Fibroblast of lung (primary cell): ENCODE measurements around the gene PAK6. TPM values are rescaled to one million over a fixed set of nuclear protein-coding genes. Genes with fewer than 3 reads are reported as not detected.

Source experiments
- DNase-seq, 2 donors: peaks; one replicate each; pipeline versions ENCODE4 v3.0.0 to v3.0.0-alpha.2; 2010; ENCODE audit warnings: low read depth in 2 of 2
- H2AFZ ChIP-seq: 2 replicates; pipeline ENCODE4 v1.5.1; 2012; ENCODE audit warnings: low read length, control low read depth, inconsistent platforms
- H3K27ac ChIP-seq: 2 replicates; pipeline ENCODE4 v1.5.1; 2011; ENCODE audit warnings: low read length, control low read depth; ENCODE audit not compliant: insufficient read depth
- H3K27me3 ChIP-seq: 2 replicates; pipeline ENCODE4 v1.5.1; 2011; ENCODE audit warnings: mild to moderate bottlenecking, low read length; ENCODE audit not compliant: control insufficient read depth, insufficient read depth
- H3K36me3 ChIP-seq: 2 replicates; pipeline ENCODE4 v1.5.1; 2011; ENCODE audit warnings: low read length; ENCODE audit not compliant: control insufficient read depth, insufficient read depth
- H3K4me1 ChIP-seq: 2 replicates; pipeline ENCODE4 v1.5.1; 2011; ENCODE audit warnings: low read length; ENCODE audit not compliant: control insufficient read depth, insufficient read depth; ENCODE audit errors: extremely low read depth
- H3K4me2 ChIP-seq: 2 replicates; pipeline ENCODE4 v1.5.1; 2011; ENCODE audit warnings: low read length, control low read depth; ENCODE audit not compliant: insufficient read depth; ENCODE audit errors: extremely low read depth
- H3K4me3 ChIP-seq, 4 experiments: fragments of 200-600 bp in 1 of 4; sonication (generic) in 1 of 4; replicated peaks in 1 of 4; 2 replicates each; pipeline ENCODE4 v1.5.1; 2011 to 2016; ENCODE audit warnings: low read length in 4 of 4, low read depth in 3 of 4, mild to moderate bottlenecking in 3 of 4, control low read depth in 2 of 4, inconsistent platforms in 1 of 4, mixed read lengths in 1 of 4; ENCODE audit not compliant: insufficient read depth in 1 of 4; ENCODE audit errors: control extremely low read depth in 1 of 4
- H3K79me2 ChIP-seq: 2 replicates; pipeline ENCODE4 v1.5.1; 2012; ENCODE audit warnings: mild to moderate bottlenecking, low read length, inconsistent platforms; ENCODE audit not compliant: control insufficient read depth, insufficient read depth
- H3K9ac ChIP-seq: 2 replicates; pipeline ENCODE4 v1.5.1; 2011; ENCODE audit warnings: mild to moderate bottlenecking, low read length, control low read depth; ENCODE audit not compliant: insufficient read depth
- H3K9me3 ChIP-seq: 2 replicates; pipeline ENCODE4 v1.5.1; 2012; ENCODE audit warnings: low read depth, low read length; ENCODE audit not compliant: control insufficient read depth, insufficient read depth
- H4K20me1 ChIP-seq: 2 replicates; pipeline ENCODE4 v1.5.1; 2011; ENCODE audit warnings: low read length; ENCODE audit not compliant: control insufficient read depth, insufficient read depth; ENCODE audit errors: extremely low read depth
- EZH2 ChIP-seq: IDR thresholded peaks from 2 replicates; pipeline ENCODE4 v1.5.1; 2012; ENCODE audit warnings: low read length, control low read depth, mild to moderate bottlenecking; ENCODE audit errors: missing control alignments
- polyA plus RNA-seq, 2 donors: library from polyadenylated mRNA; depleted of rRNA in 1 of 2; stranded (reverse) in 1 of 2; unstranded in 1 of 2; fragments of >200 nt; gene quantifications; 2 replicates each; pipeline ENCODE4 v1.2.1, GENCODE V29; 2011 to 2012; ENCODE audit warnings: missing spikeins in 1 of 2
- total RNA-seq: library from RNA; depleted of rRNA; stranded (reverse); fragments of >200 nt; gene quantifications from 2 replicates; pipeline ENCODE4 v1.2.1, GENCODE V29; 2014
- TF ChIP-seq, protein P1 (sequence below), 2 donors: IDR thresholded peaks in 1 of 2; conservative IDR thresholded peaks in 1 of 2; 1 replicate in 1 of 2; 2 replicates in 1 of 2; pipeline ENCODE4 v1.5.1; 2011 to 2012; ENCODE audit warnings: low read length in 2 of 2, control low read depth in 1 of 2, inconsistent platforms in 1 of 2, low read depth in 1 of 2, mild to moderate bottlenecking in 1 of 2

Gene PAK6
- total and polyA plus RNA-seq, 2 donors (not counting 1 experiment from before 2014, with no cell fraction given) = 0.03 TPM; not detected in 1

DNA sequence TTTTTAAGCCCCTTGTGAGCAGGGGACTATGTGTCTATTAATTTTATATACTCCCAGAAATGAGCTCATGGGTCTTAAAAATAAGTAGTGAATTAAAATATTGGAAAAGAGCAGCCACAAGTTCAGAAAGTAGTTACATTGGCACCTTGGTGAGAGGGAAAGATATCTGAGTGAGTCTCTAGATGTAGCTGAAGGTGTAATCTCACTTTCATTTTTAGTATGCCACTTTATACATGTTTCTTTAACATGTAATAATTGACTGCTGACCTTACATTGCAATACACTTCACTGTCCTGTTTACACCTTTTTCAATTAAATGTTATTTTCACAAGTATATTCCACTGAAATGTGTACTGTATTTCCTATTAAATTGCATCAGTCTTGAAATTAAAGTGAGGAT, 12.1 kb upstream of the PAK6 start:
- H3K4me2 ChIP-seq = no peak overlapping the region
- H3K9ac ChIP-seq = no peak overlapping the region
- H3K36me3 ChIP-seq = no peaks in the 10 kb centered on the region
- TF ChIP-seq, protein P1, sequence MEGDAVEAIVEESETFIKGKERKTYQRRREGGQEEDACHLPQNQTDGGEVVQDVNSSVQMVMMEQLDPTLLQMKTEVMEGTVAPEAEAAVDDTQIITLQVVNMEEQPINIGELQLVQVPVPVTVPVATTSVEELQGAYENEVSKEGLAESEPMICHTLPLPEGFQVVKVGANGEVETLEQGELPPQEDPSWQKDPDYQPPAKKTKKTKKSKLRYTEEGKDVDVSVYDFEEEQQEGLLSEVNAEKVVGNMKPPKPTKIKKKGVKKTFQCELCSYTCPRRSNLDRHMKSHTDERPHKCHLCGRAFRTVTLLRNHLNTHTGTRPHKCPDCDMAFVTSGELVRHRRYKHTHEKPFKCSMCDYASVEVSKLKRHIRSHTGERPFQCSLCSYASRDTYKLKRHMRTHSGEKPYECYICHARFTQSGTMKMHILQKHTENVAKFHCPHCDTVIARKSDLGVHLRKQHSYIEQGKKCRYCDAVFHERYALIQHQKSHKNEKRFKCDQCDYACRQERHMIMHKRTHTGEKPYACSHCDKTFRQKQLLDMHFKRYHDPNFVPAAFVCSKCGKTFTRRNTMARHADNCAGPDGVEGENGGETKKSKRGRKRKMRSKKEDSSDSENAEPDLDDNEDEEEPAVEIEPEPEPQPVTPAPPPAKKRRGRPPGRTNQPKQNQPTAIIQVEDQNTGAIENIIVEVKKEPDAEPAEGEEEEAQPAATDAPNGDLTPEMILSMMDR (conservative IDR thresholded peaks at IDR 0.05 in 1 of 2, IDR thresholded peaks at IDR 0.05 in 1 of 2; ENCODE audit: low read depth in 1 of 2, low read length in 2 of 2) = no peak
- TF ChIP-seq EZH2 = no peak
- no peak for DNase-seq
- no peaks in the 10 kb centered on the region for H4K20me1 ChIP-seq
- H3K27ac ChIP-seq = no peak overlapping the region
- no peak overlapping the region for H3K4me3 ChIP-seq
- H3K27me3 ChIP-seq = no peaks in the 10 kb centered on the region
- no peaks in the 10 kb centered on the region for H3K4me1 ChIP-seq
- H3K9me3 ChIP-seq = no peaks in the 10 kb centered on the region
- no peaks in the 10 kb centered on the region for H3K79me2 ChIP-seq
- no peak overlapping the region for H2AFZ ChIP-seq

DNA sequence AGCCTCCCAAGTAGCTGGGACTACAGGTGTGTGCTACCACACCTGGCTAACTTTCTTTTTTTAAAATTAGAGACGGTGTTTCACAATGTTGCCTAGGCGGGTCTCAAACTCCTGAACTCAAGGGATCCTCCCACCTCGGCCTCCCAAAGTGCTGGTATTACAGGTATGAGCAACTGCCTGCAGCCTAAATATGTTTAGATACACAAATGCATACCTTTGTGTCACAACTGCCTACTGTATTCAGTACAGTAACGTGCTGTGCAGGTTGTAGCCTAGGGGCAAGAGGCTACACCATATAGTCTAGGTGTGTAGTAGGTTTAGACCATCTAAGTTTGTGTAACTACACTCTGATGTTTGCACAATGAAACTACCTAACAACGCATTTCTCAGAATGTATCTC, 9.5 kb upstream of the PAK6 start:
- H2AFZ ChIP-seq = no peak overlapping the region
- no peak overlapping the region for H3K27ac ChIP-seq
- H3K4me2 ChIP-seq = no peak overlapping the region

DNA sequence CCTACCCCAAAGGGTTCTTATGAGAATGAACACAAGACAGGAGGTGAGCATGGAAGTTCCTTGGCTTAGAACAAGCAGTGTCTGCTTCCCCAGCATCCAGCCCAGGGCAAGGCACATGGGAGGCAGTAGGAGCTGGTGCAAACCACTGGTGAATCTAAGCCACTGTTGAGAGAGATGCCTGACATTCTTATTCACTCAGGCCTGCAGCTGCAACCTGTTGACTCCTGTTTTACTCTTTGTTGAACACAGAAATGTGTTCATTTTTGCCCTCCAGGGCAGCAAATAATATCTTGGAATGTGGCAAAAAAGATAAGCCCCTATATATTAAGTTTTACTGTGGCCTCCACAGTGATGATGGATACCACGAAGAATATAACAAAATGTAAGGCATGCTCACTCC, 8.9 kb upstream of the PAK6 start:
- no peaks in the 10 kb centered on the region for H3K27me3 ChIP-seq
- H4K20me1 ChIP-seq = no peaks in the 10 kb centered on the region
- H3K36me3 ChIP-seq = no peaks in the 10 kb centered on the region
- H3K27ac ChIP-seq = no peak overlapping the region
- no peak for DNase-seq
- no peak overlapping the region for H3K4me3 ChIP-seq
- no peaks in the 10 kb centered on the region for H3K4me1 ChIP-seq
- H3K79me2 ChIP-seq = no peaks in the 10 kb centered on the region
- no peak overlapping the region for H3K4me2 ChIP-seq
- no peaks in the 10 kb centered on the region for H3K9me3 ChIP-seq
- no peak overlapping the region for H2AFZ ChIP-seq
- H3K9ac ChIP-seq = no peak overlapping the region
- TF ChIP-seq, protein P1 (conservative IDR thresholded peaks at IDR 0.05 in 1 of 2, IDR thresholded peaks at IDR 0.05 in 1 of 2; ENCODE audit: low read depth in 1 of 2, low read length in 2 of 2) = no peak
- no peak for TF ChIP-seq EZH2

More for the DNA sequence above, 9.5 kb upstream of the PAK6 start:
- Histone ChIP-seq H3K79me2 (no peaks in the 10 kb centered on the region), H3K9me3 (no peaks in the 10 kb centered on the region), H3K4me1 (no peaks in the 10 kb centered on the region), H3K9ac (no peak overlapping the region), H3K4me3 (no peak overlapping the region), H4K20me1 (no peaks in the 10 kb centered on the region), H3K27me3 (no peaks in the 10 kb centered on the region), H3K36me3 (no peaks in the 10 kb centered on the region)
- DNase-seq = no peak
- TF ChIP-seq, protein P1 (conservative IDR thresholded peaks at IDR 0.05 in 1 of 2, IDR thresholded peaks at IDR 0.05 in 1 of 2; ENCODE audit: low read depth in 1 of 2, low read length in 2 of 2) = no peak
- no peak for TF ChIP-seq EZH2
